Measurements from ENCODE around the gene GALK1. TPM values are rescaled to one million over a fixed set of nuclear protein-coding genes. Genes with fewer than 3 reads are reported as not detected.

Gene GALK1
- total RNA-seq, 1 experiment from 2014 or later, result 43.4 TPM

GRCh38 chr17:75720656-75721462 lies 44.1 kb downstream of the GALK1 start, which contains the start of gene ITGB4:
TSS of gene ITGB4 (plus strand) at chr17:75721459. CDS start at chr17:75724704, 3,245 bp downstream.
- Histone ChIP-seq H3K36me3 (replicated peaks; ENCODE audit: control insufficient read depth, insufficient read depth, low read length) (no peaks in the 10 kb centered on the region), H3K4me3 (ENCODE audit: insufficient read depth, low read depth, low read length) (peak within 1 kb of the TSS; percentile 49), H3K27me3 (ENCODE audit: control insufficient read depth, insufficient read depth, low read length) (peaks cover 22% of the 10 kb centered on the region)
- DNase-seq, result peak; percentile 98

GRCh38 chr17:75719732-75720131 lies 45.3 kb downstream of the GALK1 start:
- Histone ChIP-seq H3K27me3 (ENCODE audit: control insufficient read depth, insufficient read depth, low read length) (peaks cover 22% of the 10 kb centered on the region), H3K36me3 (replicated peaks; ENCODE audit: control insufficient read depth, insufficient read depth, low read length) (no peaks in the 10 kb centered on the region)

GRCh38 chr17:75712446-75712845 lies 52.5 kb downstream of the GALK1 start:
- peaks cover 1% of the 10 kb centered on the region for H3K36me3 ChIP-seq (replicated peaks; ENCODE audit: control insufficient read depth, insufficient read depth, low read length)
- no peaks in the 10 kb centered on the region for H3K27me3 ChIP-seq (ENCODE audit: control insufficient read depth, insufficient read depth, low read length)
- H3K4me3 ChIP-seq (ENCODE audit: insufficient read depth, low read depth, low read length), result no peak overlapping the region
- DNase-seq, result no peak

More at GRCh38 chr17:75719732-75720131, 45.3 kb downstream of the GALK1 start:
- no peak for DNase-seq
- H3K4me3 ChIP-seq (ENCODE audit: insufficient read depth, low read depth, low read length), result no peak overlapping the region

Other genes starting within 250 kb of the GALK1 start
- 11.8 and 13.1 TPM in 2 replicates for gene CASKIN2, start 249.7 kb downstream of the GALK1 start, total RNA-seq (2014; rRNA removed; shearing (Covaris generic))
- 45.2 and 49.4 TPM in 2 replicates for gene TSEN54, start 248.7 kb downstream of the GALK1 start, total RNA-seq (2014; rRNA removed; shearing (Covaris generic))
- 41.5 and 49.2 TPM in 2 replicates for gene LLGL2, start 239.5 kb downstream of the GALK1 start, total RNA-seq (2014; rRNA removed; shearing (Covaris generic))
- gene MYO15B, start 177.4 kb downstream of the GALK1 start, total RNA-seq (2014; rRNA removed; shearing (Covaris generic)), result 9.9 and 14.6 TPM in 2 replicates
- 0.11 TPM in 1 of 2 replicates, not detected in the other for gene SMIM5, start 131.8 kb downstream of the GALK1 start, total RNA-seq (2014; rRNA removed; shearing (Covaris generic))
- gene RECQL5, start 98.0 kb downstream of the GALK1 start, total RNA-seq (2014; rRNA removed; shearing (Covaris generic)), result 36.3 and 40.0 TPM in 2 replicates
- gene SAP30BP, start 97.9 kb downstream of the GALK1 start, total RNA-seq (2014; rRNA removed; shearing (Covaris generic)), result 52.9 and 61.3 TPM in 2 replicates
- gene ITGB4, start 43.7 kb downstream of the GALK1 start, total RNA-seq (2014; rRNA removed; shearing (Covaris generic)), result 0.28 and 0.70 TPM in 2 replicates
- 17.9 and 21.7 TPM in 2 replicates for gene UNK, start 19.6 kb upstream of the GALK1 start, total RNA-seq (2014; rRNA removed; shearing (Covaris generic))
- gene UNC13D, start 79.2 kb upstream of the GALK1 start, total RNA-seq (2014; rRNA removed; shearing (Covaris generic)), result 4.2 and 7.2 TPM in 2 replicates
- gene WBP2, start 90.1 kb upstream of the GALK1 start, total RNA-seq (2014; rRNA removed; shearing (Covaris generic)), result 44.8 and 48.2 TPM in 2 replicates
- 8.5 and 14.1 TPM in 2 replicates for gene TRIM47, start 113.4 kb upstream of the GALK1 start, total RNA-seq (2014; rRNA removed; shearing (Covaris generic))
- 66.4 and 69.4 TPM in 2 replicates for gene TRIM65, start 131.8 kb upstream of the GALK1 start, total RNA-seq (2014; rRNA removed; shearing (Covaris generic))
- gene MRPL38, start 139.7 kb upstream of the GALK1 start, total RNA-seq (2014; rRNA removed; shearing (Covaris generic)), result 100 and 125 TPM in 2 replicates
- gene FBF1, start 175.8 kb upstream of the GALK1 start, total RNA-seq (2014; rRNA removed; shearing (Covaris generic)), result 17.9 and 27.7 TPM in 2 replicates
- gene ACOX1, start 214.0 kb upstream of the GALK1 start, total RNA-seq (2014; rRNA removed; shearing (Covaris generic)), result 35.1 and 38.3 TPM in 2 replicates
- gene TEN1, start 214.0 kb upstream of the GALK1 start, total RNA-seq (2014; rRNA removed; shearing (Covaris generic)), result 12.5 and 16.9 TPM in 2 replicates
- 4.3 and 6.7 TPM in 2 replicates for gene CDK3, start 235.7 kb upstream of the GALK1 start, total RNA-seq (2014; rRNA removed; shearing (Covaris generic))

Measured in H7 (cell line).